OCI-LY3 (cell line): ENCODE measurements around the gene TIMP3.

Source experiments
- EZH2phosphoT487 ChIP-seq: fragments of 200-600 bp; shearing (Covaris generic); IDR thresholded peaks from 2 replicates; pipeline ENCODE4 v1.6.1; 2018; ENCODE audit warnings: antibody characterized with exemption, mixed run types, low read depth
- TF ChIP-seq, protein P1 (sequence below): fragments of 200-600, 300-600 bp; sonication (generic); IDR thresholded peaks from 2 replicates; pipeline ENCODE4 v1.5.1; 2014; ENCODE audit warnings: antibody characterized with exemption, low read length, low read depth

DNA sequence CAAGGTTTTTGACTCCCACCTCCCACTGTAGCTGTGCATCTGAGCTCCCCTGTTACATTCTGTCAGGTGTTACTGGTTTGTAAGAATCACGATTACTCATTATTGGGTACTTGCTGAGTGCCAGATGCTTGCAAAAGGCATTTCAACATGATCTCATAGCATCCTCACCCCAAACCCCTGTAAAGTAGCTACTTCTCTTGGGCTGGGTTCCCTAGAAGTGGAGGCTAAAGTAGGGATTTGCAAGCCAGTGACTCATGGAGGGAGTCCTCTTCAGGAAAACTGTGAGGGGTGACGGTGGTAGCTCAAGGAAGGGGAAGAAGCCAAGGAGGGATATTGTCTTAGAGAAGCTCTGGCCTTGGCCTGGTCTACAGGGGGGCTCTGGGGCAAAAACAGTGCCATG is 78.6 kb downstream of the TIMP3 start:
- TF ChIP-seq, protein P1, sequence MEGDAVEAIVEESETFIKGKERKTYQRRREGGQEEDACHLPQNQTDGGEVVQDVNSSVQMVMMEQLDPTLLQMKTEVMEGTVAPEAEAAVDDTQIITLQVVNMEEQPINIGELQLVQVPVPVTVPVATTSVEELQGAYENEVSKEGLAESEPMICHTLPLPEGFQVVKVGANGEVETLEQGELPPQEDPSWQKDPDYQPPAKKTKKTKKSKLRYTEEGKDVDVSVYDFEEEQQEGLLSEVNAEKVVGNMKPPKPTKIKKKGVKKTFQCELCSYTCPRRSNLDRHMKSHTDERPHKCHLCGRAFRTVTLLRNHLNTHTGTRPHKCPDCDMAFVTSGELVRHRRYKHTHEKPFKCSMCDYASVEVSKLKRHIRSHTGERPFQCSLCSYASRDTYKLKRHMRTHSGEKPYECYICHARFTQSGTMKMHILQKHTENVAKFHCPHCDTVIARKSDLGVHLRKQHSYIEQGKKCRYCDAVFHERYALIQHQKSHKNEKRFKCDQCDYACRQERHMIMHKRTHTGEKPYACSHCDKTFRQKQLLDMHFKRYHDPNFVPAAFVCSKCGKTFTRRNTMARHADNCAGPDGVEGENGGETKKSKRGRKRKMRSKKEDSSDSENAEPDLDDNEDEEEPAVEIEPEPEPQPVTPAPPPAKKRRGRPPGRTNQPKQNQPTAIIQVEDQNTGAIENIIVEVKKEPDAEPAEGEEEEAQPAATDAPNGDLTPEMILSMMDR: no peak
- TF ChIP-seq EZH2phosphoT487: no peak
